ENCODE measurements around the gene TRIM73.
"Not testable (repeated sequence)": the region's sequence is repeated elsewhere in the genome, so short reads cannot be mapped to it uniquely, and the experiment has no call there.

DNA sequence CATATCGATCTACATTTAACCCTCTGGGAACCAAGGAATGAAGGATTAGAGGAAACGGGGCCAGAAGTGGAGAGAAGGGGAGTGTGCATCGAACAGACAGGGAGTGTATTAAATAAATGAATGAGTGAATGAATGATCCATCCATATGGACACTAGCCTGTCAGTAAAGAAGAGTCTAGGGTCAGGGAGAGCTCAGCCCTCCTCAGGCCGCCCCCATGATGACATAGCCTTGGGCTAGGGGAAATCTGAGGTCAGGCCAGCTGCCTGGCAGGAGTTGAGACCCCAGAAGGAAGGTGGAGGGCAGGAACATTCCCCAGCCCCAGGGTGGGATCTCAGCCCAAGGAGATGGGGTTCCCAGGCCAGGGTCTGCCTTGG, 21.3 kb upstream of the TRIM73 start:
- TF ChIP-seq, protein P1, sequence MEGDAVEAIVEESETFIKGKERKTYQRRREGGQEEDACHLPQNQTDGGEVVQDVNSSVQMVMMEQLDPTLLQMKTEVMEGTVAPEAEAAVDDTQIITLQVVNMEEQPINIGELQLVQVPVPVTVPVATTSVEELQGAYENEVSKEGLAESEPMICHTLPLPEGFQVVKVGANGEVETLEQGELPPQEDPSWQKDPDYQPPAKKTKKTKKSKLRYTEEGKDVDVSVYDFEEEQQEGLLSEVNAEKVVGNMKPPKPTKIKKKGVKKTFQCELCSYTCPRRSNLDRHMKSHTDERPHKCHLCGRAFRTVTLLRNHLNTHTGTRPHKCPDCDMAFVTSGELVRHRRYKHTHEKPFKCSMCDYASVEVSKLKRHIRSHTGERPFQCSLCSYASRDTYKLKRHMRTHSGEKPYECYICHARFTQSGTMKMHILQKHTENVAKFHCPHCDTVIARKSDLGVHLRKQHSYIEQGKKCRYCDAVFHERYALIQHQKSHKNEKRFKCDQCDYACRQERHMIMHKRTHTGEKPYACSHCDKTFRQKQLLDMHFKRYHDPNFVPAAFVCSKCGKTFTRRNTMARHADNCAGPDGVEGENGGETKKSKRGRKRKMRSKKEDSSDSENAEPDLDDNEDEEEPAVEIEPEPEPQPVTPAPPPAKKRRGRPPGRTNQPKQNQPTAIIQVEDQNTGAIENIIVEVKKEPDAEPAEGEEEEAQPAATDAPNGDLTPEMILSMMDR (conservative IDR thresholded peaks at IDR 0.05; ENCODE audit: low read depth, low read length) = not testable (repeated sequence)
- not testable (repeated sequence) for TF ChIP-seq EZH2 (IDR thresholded peaks at IDR 0.05; ENCODE audit: low read length, unreplicated experiment)

Data from PC-3 (cell line).